Vagina (tissue), 2 donors: Measurements from ENCODE around the gene LRMDA. TPM values are rescaled to one million over a fixed set of nuclear protein-coding genes. Genes with fewer than 3 reads are reported as not detected.
A peak's percentile ranks its signal among the peaks of the same experiment; 100 is the strongest.

Experiments
- DNase-seq, 2 donors: peaks; one replicate each; pipeline ENCODE4 v3.0.0-alpha.2; 2017; ENCODE audit errors: extremely low spot score in 2 of 2
- H3K27ac ChIP-seq: fragments of 200-600 bp; sonication (generic); one replicate; pipeline ENCODE4 v1.5.1; 2019
- H3K27me3 ChIP-seq: fragments of 200-600 bp; sonication (generic); one replicate; pipeline ENCODE4 v1.5.1; 2019
- H3K36me3 ChIP-seq, 2 donors: fragments of 200-600 bp; sonication (generic); one replicate each; pipeline ENCODE4 v1.5.1; 2017 to 2019
- H3K4me1 ChIP-seq: fragments of 200-600 bp; sonication (generic); one replicate; pipeline ENCODE4 v1.5.1; 2019
- H3K4me3 ChIP-seq, 2 donors: fragments of 200-600 bp; sonication (generic); 1 replicate in 1 of 2; 2 replicates in 1 of 2; pipeline ENCODE4 v1.5.1; 2016 to 2019
- H3K9me3 ChIP-seq: fragments of 200-600 bp; sonication (generic); one replicate; pipeline ENCODE4 v1.5.1; 2019
- POLR2A ChIP-seq, 2 donors: fragments of 450-650 bp; IDR thresholded peaks; one replicate each; pipeline ENCODE4 v1.6.1; 2017; ENCODE audit warnings: antibody characterized with exemption in 2 of 2, mild to moderate bottlenecking in 2 of 2, moderate library complexity in 2 of 2
- POLR2AphosphoS5 ChIP-seq, 2 donors: sonication (generic); formaldehyde crosslinking; IDR thresholded peaks; one replicate each; pipeline ENCODE4 v1.9.0; 2017; ENCODE audit warnings: antibody characterized with exemption in 2 of 2, mild to moderate bottlenecking in 2 of 2, low read depth in 1 of 2; ENCODE audit not compliant: insufficient read depth in 1 of 2
- intact Hi-C: fragments of 100-400 bp; cut with DNase I; formaldehyde crosslinking; loops from one replicate; pipeline ENCODE4 v1.15.1; 2023
- total RNA-seq: library from RNA; depleted of rRNA; stranded (reverse); fragments of >200 nt; gene quantifications from one replicate; pipeline ENCODE4 v1.2.3, GENCODE V29; 2016
- TF ChIP-seq, protein P1 (sequence below), 3 experiments: fragments of 450-650 bp in 2 of 3; fragments of 200-600 bp in 1 of 3; sonication (generic) in 1 of 3; IDR thresholded peaks; one replicate each; pipeline ENCODE4 v1.5.1; 2017 to 2019; ENCODE audit warnings: antibody characterized with exemption in 3 of 3, mild to moderate bottlenecking in 2 of 3, moderate library complexity in 2 of 3

Gene LRMDA
- total RNA-seq, 1 donor from 2014 or later, result 22.6 TPM

DNA sequence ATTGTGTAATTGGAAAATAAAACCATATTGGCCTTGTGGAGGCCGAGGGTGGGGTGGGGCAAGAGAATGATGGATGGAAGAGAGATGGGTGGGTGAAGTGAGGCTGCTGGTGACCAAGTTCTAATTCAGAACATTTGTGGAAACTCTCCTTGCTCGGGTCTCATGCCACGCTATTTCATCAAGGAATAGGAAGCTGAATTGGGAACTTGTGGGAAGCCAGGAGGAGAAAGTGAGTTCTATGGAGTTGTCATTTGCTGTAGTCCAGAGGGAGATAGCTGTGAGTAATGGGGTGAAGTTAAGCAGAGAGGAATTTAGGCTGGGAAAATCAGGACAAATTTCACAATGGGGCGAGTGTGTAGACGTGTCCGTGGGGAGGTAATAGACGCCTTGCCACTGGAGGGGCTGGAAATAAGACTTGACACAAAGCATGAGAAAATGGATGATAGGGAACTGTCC lies 339.2 kb downstream of the LRMDA start:
- H3K27me3 ChIP-seq, result no peaks in the 10 kb centered on the region
- peaks cover 35% of the 10 kb centered on the region for H3K4me1 ChIP-seq
- H3K9me3 ChIP-seq, result no peaks in the 10 kb centered on the region
- H3K27ac ChIP-seq, result peak overlapping the region; percentile 62
- no peak overlapping the region for H3K4me3 ChIP-seq
- DNase-seq, result no peak
- TF ChIP-seq, protein P1, sequence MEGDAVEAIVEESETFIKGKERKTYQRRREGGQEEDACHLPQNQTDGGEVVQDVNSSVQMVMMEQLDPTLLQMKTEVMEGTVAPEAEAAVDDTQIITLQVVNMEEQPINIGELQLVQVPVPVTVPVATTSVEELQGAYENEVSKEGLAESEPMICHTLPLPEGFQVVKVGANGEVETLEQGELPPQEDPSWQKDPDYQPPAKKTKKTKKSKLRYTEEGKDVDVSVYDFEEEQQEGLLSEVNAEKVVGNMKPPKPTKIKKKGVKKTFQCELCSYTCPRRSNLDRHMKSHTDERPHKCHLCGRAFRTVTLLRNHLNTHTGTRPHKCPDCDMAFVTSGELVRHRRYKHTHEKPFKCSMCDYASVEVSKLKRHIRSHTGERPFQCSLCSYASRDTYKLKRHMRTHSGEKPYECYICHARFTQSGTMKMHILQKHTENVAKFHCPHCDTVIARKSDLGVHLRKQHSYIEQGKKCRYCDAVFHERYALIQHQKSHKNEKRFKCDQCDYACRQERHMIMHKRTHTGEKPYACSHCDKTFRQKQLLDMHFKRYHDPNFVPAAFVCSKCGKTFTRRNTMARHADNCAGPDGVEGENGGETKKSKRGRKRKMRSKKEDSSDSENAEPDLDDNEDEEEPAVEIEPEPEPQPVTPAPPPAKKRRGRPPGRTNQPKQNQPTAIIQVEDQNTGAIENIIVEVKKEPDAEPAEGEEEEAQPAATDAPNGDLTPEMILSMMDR (IDR thresholded peaks at IDR 0.05), result no peak
- no peak for TF ChIP-seq POLR2AphosphoS5 (IDR thresholded peaks at IDR 0.05; ENCODE audit: insufficient read depth in 1 of 2, low read depth in 1 of 2)
- TF ChIP-seq POLR2A (IDR thresholded peaks at IDR 0.05), result no peak
- H3K36me3 ChIP-seq, result no peaks in the 10 kb centered on the region
- intact Hi-C loops, result loop anchor here (5.0 to 10.0 kb wide), 2 partner anchors 202 to 366 kb away; partner anchors contain the start of gene ZNF503

DNA sequence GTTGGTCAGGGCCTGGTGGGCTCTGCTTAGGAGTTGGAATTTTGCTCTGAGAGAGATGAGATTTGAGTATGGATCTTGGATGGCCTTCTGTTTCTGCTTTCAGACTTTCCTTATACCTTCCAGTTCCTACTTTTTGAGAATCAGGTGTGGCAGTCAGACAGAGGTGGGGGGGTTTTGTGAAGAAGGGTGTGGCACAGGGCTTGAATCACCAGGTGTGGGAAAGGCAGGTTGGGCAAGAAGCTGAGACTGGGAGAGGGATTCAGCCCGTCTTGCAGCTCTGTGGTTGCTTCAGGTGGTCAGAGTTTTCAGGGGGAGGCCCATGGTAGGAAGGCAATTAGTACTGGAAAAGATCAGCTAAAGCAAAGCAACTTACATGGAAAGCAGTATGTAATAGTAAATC lies 340.2 kb downstream of the LRMDA start:
- DNase-seq, result no peak
- no peaks in the 10 kb centered on the region for H3K36me3 ChIP-seq
- H3K27me3 ChIP-seq, result no peaks in the 10 kb centered on the region
- peaks cover 35% of the 10 kb centered on the region for H3K4me1 ChIP-seq
- TF ChIP-seq, protein P1 (IDR thresholded peaks at IDR 0.05), result no peak
- TF ChIP-seq POLR2A (IDR thresholded peaks at IDR 0.05) (no peak), POLR2AphosphoS5 (IDR thresholded peaks at IDR 0.05; ENCODE audit: insufficient read depth in 1 of 2, low read depth in 1 of 2) (no peak)
- H3K27ac ChIP-seq, result peak overlapping the region; percentile 62
- no peaks in the 10 kb centered on the region for H3K9me3 ChIP-seq
- intact Hi-C loops, result loop anchor here (5.0 to 10.0 kb wide), 2 partner anchors 201 to 367 kb away; partner anchors contain the start of gene ZNF503
- peak overlapping the region in 1 of 2 donors; percentile 20 for H3K4me3 ChIP-seq

DNA sequence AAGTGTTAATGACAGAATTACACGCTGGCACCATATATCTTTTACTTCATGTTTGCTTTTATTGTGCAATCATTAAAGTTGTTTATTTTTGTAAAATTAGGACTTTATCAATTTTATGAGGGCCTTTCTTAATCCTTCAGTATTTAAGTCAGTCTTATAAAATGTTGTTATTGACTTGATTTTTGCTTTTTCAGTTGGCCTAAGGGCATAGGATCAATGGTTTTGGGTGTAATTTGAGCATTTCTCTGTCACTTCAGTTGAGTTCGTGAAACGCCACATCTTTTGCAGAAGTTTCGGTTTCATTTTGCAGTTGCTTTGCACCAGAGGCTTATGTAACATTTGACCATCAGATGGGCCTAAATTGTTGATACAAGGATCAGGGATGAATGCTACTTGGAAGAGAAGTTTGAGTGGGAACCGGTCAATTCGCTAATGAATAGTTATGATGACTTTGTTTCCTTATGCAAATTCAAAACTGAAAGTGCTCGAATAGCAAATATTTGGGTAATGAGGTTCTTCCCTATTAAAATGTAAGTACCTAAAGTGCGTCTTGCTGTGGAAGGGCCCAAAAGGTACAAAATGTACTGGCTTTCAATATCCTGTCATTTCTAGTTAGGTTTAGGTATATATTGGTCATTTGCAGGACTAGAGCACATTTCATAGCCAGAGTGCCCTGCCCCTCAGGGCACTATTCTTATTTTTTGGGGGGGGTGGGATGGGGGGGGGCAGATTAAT lies 340.9 kb downstream of the LRMDA start:
- peaks cover 35% of the 10 kb centered on the region for H3K4me1 ChIP-seq
- intact Hi-C loops, result loop anchor here (5.0 to 10.0 kb wide), 2 partner anchors 200 to 368 kb away; partner anchors contain the start of gene ZNF503
- peak overlapping the region; percentile 20 to 28 for H3K4me3 ChIP-seq
- no peaks in the 10 kb centered on the region for H3K9me3 ChIP-seq
- DNase-seq, result no peak
- TF ChIP-seq, protein P1 (IDR thresholded peaks at IDR 0.05), result no peak
- peak in 1 of 2 donors; percentile 12 for TF ChIP-seq POLR2AphosphoS5 (IDR thresholded peaks at IDR 0.05; ENCODE audit: insufficient read depth in 1 of 2, low read depth in 1 of 2)
- TF ChIP-seq POLR2A (IDR thresholded peaks at IDR 0.05), result no peak
- peak overlapping the region; percentile 62 for H3K27ac ChIP-seq
- H3K36me3 ChIP-seq, result no peaks in the 10 kb centered on the region
- H3K27me3 ChIP-seq, result no peaks in the 10 kb centered on the region

DNA sequence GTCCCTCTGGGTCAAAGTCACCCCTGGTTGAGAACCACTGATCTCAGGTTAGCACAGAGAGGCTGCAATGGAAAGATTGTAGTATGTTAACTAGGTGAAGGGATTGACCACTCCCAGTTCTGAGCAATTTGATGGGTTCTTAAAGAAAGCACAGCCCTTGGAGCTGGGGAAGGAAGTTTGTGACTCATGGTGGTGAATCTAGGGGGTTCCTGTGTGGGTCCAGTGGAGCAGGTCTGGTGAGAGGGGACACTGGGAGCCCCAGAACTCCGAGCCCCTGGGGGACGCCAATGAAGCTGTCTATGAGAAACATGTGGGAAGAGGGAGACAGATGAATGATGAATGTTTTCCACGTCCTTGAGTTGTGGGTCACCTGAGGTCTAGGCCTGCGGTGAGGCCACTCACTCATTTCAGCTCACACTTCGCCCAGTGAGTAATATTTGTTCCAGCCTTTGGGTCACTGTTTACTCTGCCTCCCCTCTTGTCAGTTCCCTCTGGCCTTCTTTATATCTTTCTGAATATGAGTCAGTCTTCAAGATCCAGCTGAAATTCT lies 341.9 kb downstream of the LRMDA start:
- no peak for DNase-seq
- intact Hi-C loops, result loop anchor here (5.0 to 10.0 kb wide), 2 partner anchors 199 to 369 kb away; partner anchors contain the start of gene ZNF503
- H3K4me1 ChIP-seq, result peaks cover 35% of the 10 kb centered on the region

More for the DNA sequence above, 341.9 kb downstream of the LRMDA start:
- Histone ChIP-seq H3K9me3 (no peaks in the 10 kb centered on the region), H3K4me3 (no peak overlapping the region), H3K27me3 (no peaks in the 10 kb centered on the region), H3K27ac (peak overlapping the region; percentile 62), H3K36me3 (no peaks in the 10 kb centered on the region)
- TF ChIP-seq POLR2AphosphoS5 (IDR thresholded peaks at IDR 0.05; ENCODE audit: insufficient read depth in 1 of 2, low read depth in 1 of 2) (no peak), POLR2A (IDR thresholded peaks at IDR 0.05) (no peak)
- TF ChIP-seq, protein P1 (IDR thresholded peaks at IDR 0.05), result no peak
